ENCODE results near the gene DNAJB8. TPM values are rescaled to one million over a fixed set of nuclear protein-coding genes. Genes with fewer than 3 reads are reported as not detected.

Gene DNAJB8
- total RNA-seq, 1 experiment from 2014 or later, result not detected

- Histone ChIP-seq H3K9me3 (no peaks in the 10 kb centered on the region), H3K36me3 (ENCODE audit: control insufficient read depth, insufficient read depth, low read length) (no peaks in the 10 kb centered on the region), H3K27me3 (replicated peaks; ENCODE audit: control insufficient read depth, insufficient read depth, low read length) (no peaks in the 10 kb centered on the region; the same call in 1 of the 2 replicates), H3K4me1 (no peaks in the 10 kb centered on the region), H3K4me3 (ENCODE audit: low read depth, low read length) (no peak overlapping the region)
- no peaks in the 10 kb centered on the region for H3K36me3 Mint-ChIP-seq (ENCODE audit: insufficient read depth, unreplicated experiment)
- H3K4me1 Mint-ChIP-seq (ENCODE audit: low read depth, unreplicated experiment), result no peaks in the 10 kb centered on the region
- H3K27me3 Mint-ChIP-seq (ENCODE audit: insufficient read depth, unreplicated experiment), result no peaks in the 10 kb centered on the region
- intact Hi-C loops (cut with micrococcal nuclease; ENCODE audit: unreplicated experiment), result no loop called here
- no peak for DNase-seq
- ChIA-PET POLR2A (no interaction called here), CTCF (interaction anchor here (1.9 kb wide), 1 partner anchor 24 kb away, joined by 4 read pairs; no protein-coding TSS in a partner anchor)
- TF ChIP-seq, protein P1, sequence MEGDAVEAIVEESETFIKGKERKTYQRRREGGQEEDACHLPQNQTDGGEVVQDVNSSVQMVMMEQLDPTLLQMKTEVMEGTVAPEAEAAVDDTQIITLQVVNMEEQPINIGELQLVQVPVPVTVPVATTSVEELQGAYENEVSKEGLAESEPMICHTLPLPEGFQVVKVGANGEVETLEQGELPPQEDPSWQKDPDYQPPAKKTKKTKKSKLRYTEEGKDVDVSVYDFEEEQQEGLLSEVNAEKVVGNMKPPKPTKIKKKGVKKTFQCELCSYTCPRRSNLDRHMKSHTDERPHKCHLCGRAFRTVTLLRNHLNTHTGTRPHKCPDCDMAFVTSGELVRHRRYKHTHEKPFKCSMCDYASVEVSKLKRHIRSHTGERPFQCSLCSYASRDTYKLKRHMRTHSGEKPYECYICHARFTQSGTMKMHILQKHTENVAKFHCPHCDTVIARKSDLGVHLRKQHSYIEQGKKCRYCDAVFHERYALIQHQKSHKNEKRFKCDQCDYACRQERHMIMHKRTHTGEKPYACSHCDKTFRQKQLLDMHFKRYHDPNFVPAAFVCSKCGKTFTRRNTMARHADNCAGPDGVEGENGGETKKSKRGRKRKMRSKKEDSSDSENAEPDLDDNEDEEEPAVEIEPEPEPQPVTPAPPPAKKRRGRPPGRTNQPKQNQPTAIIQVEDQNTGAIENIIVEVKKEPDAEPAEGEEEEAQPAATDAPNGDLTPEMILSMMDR (IDR thresholded peaks at IDR 0.05; ENCODE audit: insufficient read depth in 1 of 2, low read depth in 1 of 2, low read length in 1 of 2, severe bottlenecking in 1 of 2, unreplicated experiment in 1 of 2), result no peak
- no TSS peak for BruUV-seq (replicated peaks)
- H3K9me3 Mint-ChIP-seq (ENCODE audit: unreplicated experiment), result no peaks in the 10 kb centered on the region
- no peak overlapping the region for H3K27ac Mint-ChIP-seq (ENCODE audit: unreplicated experiment)
- no peak overlapping the region for H3K4me3 Mint-ChIP-seq (ENCODE audit: unreplicated experiment)
Observed at GRCh38 chr3:128473737-128474136, 7.0 kb upstream of the DNAJB8 start.

DNA sequence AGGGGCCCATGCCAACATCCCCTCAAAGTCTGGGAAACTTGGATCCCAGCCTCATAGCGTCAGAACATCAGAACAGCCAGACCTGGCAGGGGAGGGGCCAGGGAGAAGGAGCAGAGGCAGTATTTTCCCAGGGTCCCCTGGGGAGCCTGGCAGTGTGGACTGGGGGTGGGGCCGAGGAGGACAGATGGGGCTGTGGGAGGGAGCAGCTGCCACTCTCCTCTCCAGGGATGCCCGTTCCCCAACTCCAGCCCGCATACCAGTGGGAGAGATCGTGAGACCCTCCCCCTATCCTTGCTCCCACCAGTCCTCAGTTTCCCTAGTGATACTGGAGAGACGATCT, 6.5 kb upstream of the DNAJB8 start:
- ChIA-PET POLR2A (no interaction called here), CTCF (no interaction called here)
- no peaks in the 10 kb centered on the region for H3K4me1 ChIP-seq
- H3K9me3 ChIP-seq, result no peaks in the 10 kb centered on the region
- DNase-seq, result no peak
- Mint-ChIP-seq H3K36me3 (ENCODE audit: insufficient read depth, unreplicated experiment) (no peaks in the 10 kb centered on the region), H3K27me3 (ENCODE audit: insufficient read depth, unreplicated experiment) (no peaks in the 10 kb centered on the region), H3K4me3 (ENCODE audit: unreplicated experiment) (no peak overlapping the region), H3K9me3 (ENCODE audit: unreplicated experiment) (no peaks in the 10 kb centered on the region), H3K4me1 (ENCODE audit: low read depth, unreplicated experiment) (no peaks in the 10 kb centered on the region), H3K27ac (ENCODE audit: unreplicated experiment) (no peak overlapping the region)
- BruUV-seq (replicated peaks), result no TSS peak
- TF ChIP-seq, protein P1 (IDR thresholded peaks at IDR 0.05; ENCODE audit: insufficient read depth in 1 of 2, low read depth in 1 of 2, low read length in 1 of 2, severe bottlenecking in 1 of 2, unreplicated experiment in 1 of 2), result no peak
- intact Hi-C loops (cut with micrococcal nuclease; ENCODE audit: unreplicated experiment), result no loop called here
- H3K36me3 ChIP-seq (ENCODE audit: control insufficient read depth, insufficient read depth, low read length), result no peaks in the 10 kb centered on the region
- no peak overlapping the region for H3K4me3 ChIP-seq (ENCODE audit: low read depth, low read length)
- no peaks in the 10 kb centered on the region; the same call in 1 of the 2 replicates for H3K27me3 ChIP-seq (replicated peaks; ENCODE audit: control insufficient read depth, insufficient read depth, low read length)

GRCh38 chr3:128472449-128473179, 5.9 kb upstream of the DNAJB8 start:
- no TSS peak for BruUV-seq (replicated peaks)
- ChIA-PET CTCF (interaction anchor here (0.6 kb wide), 1 partner anchor 40 kb away, joined by 3 read pairs; no protein-coding TSS in a partner anchor), POLR2A (no interaction called here)
- Mint-ChIP-seq H3K36me3 (ENCODE audit: insufficient read depth, unreplicated experiment) (no peaks in the 10 kb centered on the region), H3K9me3 (ENCODE audit: unreplicated experiment) (no peaks in the 10 kb centered on the region), H3K4me3 (ENCODE audit: unreplicated experiment) (no peak overlapping the region), H3K4me1 (ENCODE audit: low read depth, unreplicated experiment) (no peaks in the 10 kb centered on the region), H3K27me3 (ENCODE audit: insufficient read depth, unreplicated experiment) (no peaks in the 10 kb centered on the region), H3K27ac (ENCODE audit: unreplicated experiment) (no peak overlapping the region)
- Histone ChIP-seq H3K36me3 (ENCODE audit: control insufficient read depth, insufficient read depth, low read length) (no peaks in the 10 kb centered on the region), H3K4me3 (ENCODE audit: low read depth, low read length) (no peak overlapping the region), H3K9me3 (no peaks in the 10 kb centered on the region), H3K4me1 (no peaks in the 10 kb centered on the region), H3K27me3 (replicated peaks; ENCODE audit: control insufficient read depth, insufficient read depth, low read length) (no peaks in the 10 kb centered on the region; the same call in 1 of the 2 replicates)
- intact Hi-C loops (cut with micrococcal nuclease; ENCODE audit: unreplicated experiment), result no loop called here
- TF ChIP-seq, protein P1 (IDR thresholded peaks at IDR 0.05; ENCODE audit: insufficient read depth in 1 of 2, low read depth in 1 of 2, low read length in 1 of 2, severe bottlenecking in 1 of 2, unreplicated experiment in 1 of 2), result no peak
- DNase-seq, result no peak

Data from Caco-2 (cell line).